NCI-H146 (cell line): ENCODE data around the gene LIN9.
"Not testable (repeated sequence)": the region's sequence is repeated elsewhere in the genome, so short reads cannot be mapped to it uniquely, and the experiment has no call there.

ENCODE experiments used
- DNase-seq: peaks from one replicate; lab custom pipeline; 2025; lab: John Stamatoyannopoulos, UW

Gene LIN9, protein sequence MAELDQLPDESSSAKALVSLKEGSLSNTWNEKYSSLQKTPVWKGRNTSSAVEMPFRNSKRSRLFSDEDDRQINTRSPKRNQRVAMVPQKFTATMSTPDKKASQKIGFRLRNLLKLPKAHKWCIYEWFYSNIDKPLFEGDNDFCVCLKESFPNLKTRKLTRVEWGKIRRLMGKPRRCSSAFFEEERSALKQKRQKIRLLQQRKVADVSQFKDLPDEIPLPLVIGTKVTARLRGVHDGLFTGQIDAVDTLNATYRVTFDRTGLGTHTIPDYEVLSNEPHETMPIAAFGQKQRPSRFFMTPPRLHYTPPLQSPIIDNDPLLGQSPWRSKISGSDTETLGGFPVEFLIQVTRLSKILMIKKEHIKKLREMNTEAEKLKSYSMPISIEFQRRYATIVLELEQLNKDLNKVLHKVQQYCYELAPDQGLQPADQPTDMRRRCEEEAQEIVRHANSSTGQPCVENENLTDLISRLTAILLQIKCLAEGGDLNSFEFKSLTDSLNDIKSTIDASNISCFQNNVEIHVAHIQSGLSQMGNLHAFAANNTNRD

DNA sequence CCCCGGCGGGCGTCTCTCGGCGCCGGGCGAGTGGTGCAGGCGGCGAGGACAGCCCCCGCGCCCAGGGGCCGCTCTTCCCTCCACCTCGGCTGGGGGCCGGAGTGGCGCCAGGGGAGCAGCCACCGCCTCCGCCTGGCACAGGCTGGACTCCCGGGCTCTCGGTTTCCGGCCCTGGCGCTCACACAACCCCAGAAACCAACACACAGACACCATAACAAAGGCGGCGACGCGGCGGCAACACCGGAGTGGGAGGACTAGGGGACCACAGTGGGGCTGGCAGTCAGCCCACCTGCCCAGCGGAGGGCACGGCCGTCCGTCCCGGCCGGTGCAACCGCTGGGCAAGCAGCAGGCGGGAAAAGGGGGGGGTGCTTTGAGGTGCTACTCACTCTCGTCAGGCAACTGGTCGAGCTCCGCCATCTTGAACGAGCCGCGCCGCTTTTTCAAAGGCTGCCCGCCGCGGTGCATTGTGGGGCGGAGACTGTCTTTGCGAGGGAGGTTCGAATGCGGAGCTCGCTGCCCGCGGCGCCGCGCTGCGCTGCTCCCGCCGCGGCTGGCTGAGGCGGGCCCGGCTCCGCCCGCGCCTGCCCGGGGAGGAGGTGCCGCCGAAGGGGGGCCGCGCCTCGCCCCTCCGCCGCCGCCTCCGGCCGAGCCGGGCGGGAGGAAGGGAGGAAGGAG is at the start of gene LIN9:
LIN9 (minus strand) TSS at position 442 of the 675 bp plus-strand sequence; CDS start at position 417, 25 bp downstream.
- DNase-seq = peak; percentile 94

DNA sequence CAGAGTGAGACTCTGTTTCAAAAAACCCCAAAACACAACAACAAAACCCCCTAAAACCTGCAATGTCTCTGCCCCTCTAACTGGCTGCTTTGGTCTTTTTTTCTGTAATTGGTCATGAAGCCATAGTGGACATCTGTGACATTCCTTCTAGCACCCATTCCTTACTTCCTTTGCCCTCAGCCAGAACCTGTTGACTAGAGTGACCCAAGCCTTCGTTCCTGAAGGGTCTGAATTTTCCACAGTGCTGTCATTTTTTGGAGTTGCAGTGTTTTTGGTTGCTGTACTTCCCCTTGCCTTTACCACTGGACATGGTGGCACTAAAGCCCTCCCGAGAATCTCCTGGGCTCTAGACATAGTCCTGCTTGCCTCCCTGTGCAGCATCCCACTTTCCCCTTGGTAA is 48.5 kb upstream of the LIN9 start:
- no peak for DNase-seq

DNA sequence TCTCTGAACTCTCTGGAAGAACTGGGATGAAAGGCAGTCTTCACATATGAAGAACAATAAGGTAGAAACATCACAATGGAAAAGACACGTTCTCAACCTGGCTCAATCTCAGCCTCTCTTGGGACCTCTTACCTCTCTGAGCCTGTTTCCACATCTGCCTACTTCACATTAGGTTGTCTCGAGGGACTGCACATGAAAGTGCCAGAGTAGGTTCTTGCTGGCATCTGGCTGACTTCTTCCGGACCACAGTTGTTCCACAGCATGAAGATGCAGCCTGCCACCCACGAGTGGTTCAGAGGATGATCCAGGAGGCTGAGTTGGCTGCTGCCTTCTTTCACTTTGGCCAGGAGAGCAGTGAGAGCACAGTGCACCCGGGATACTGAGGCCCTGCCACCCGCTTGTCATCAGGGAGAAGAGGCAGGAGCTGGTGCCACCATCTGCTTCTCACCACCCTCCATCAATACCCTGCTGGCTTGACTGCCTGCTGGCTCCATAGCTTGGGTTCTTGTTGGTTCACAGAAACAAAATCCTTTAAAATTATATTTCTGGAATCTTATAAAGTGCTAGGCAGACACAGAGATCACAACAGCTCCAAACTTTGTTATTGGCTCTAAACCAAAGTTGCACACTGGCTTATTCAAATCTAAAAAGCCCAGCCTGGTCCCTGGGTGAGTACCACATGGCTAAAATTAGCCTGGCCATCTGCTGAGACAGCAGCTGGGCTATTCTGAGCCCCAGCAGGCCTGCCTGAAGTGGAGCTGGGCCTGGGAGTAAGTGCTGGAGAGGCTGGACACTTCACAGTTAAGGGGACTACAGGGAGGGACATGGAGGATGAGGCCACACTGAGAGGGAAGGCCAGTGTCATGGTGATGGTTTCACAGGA is 46.9 kb upstream of the LIN9 start:
- DNase-seq = peak; percentile 16

DNA sequence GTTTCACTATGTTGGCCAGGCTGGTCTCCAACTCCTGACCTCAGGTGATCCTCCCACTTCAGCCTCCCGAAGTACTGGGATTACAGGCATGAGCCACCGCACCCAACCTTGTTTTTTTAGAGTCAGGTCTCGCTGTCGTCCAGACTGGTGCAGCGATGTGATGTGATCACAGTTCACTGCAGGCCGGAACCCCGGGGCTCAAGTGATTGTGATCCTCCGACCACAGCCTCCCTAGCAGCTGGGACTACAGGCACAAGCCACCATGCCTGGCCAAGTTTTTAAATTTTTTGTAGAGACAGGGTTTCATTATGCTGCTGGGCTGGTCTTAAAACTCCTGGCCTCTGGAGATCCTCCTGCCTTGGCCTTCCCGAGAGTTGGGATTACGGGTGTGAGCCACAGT is 46.1 kb upstream of the LIN9 start:
- DNase-seq = no peak

DNA sequence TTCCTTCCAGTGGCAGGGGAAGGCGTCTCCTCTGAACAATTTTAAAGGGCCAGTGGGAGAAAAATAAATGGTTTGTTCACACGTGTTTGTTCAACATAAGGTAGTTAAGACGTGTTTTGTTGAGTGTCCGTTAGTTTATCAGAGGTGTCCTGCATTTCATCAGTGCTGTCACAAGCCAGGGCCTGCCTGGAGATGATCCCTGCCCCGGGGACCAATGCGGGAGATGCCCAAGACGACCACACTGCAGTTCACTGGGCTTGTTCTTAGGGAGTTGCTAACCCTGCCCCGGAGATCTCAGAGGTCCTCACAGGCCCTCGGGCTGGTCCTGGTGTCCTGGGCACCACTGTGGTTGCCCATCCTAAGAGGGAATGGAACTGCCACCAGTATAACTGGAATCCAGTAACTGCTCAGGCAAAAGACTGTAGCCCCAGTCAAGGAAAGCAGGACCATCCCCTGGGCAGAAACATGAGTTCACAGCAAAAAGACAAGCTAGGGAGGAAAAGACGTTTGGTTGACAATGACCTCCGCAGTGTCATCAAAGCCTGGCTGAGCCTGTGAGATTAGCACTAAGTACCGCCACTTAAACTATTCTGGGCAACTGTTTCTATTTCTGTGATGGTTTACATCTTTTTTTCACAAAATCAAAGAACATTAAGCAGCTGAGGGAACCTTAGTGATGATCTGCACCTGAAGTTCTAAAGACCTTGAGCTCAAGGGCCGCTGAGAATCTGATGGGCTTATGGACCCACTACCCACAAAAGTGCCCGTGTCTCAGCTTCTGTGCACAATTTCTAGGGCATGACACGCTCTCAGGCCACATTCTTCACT is 44.9 kb upstream of the LIN9 start:
- DNase-seq = no peak

DNA sequence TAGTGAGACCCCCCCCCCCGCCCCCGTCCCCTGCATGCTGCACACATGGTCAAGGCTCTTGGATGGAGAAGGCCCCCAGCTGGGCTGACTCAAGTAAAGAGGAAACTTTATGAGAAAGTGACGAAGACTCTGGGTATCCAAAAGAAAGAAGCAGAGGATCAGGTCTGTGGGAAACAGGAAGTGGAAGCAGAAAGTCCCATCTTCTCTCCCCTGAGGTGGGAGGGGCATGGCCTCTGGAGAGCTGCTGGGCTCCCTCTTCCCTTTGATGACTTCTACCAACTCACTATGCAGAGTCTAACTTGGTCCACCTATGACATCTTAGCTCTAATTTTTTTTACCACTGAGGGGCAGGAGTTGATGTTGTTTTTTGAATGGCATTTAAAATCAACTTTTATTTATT is 42.7 kb upstream of the LIN9 start:
- DNase-seq = no peak

DNA sequence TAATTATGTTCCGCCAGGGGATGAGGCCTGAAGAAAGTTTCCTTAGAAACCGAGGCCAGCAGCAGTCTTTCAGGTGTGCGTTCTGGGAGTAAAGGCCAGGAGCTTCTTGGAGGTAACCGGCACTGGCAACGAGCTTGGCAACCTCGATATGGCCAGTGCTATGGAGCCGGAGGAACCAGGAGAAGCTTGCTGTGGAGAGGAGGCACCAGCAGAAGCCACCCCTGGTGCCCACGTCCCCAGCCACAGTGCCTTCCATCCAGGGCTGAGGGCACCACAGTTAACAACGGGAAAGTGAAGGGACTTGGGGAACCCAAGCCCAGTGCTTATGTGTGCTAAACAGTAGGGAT is 41.5 kb upstream of the LIN9 start:
- no peak for DNase-seq

DNA sequence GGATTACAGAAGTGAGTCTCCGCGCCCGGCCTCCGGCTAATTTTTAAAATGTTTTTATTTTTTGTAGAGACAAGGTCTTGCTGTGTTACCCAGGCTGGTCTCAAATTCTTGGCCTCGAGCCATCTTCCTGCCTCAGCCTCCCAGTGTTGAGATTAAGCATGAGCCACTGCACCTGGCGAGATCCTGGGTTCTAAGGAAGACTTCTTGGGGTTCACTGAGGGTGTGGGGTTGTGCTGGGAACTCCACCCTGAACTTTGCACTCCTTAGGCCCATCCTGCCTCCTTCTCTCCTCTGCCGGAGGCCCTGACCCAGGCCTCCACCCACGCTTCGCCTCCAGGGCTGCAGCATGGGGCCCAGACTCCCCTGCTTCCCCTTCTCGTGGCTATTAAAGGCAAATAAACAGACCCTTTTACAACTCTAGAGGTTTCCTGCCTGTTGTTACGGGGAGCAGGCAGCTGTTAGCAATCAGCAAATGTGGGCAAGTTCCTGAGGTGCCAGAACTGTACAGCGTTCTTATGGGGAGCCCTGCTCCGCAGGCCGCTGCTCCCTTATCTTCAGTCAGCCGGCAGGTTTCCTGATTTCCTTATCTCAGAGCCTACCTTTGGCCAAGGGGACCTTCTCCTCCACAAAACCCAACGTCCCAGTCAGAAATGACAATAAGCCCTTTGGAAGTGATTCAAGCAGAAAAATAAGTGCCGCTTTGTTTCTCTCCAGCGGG is 41.0 kb upstream of the LIN9 start:
- DNase-seq = peak; percentile 26

DNA sequence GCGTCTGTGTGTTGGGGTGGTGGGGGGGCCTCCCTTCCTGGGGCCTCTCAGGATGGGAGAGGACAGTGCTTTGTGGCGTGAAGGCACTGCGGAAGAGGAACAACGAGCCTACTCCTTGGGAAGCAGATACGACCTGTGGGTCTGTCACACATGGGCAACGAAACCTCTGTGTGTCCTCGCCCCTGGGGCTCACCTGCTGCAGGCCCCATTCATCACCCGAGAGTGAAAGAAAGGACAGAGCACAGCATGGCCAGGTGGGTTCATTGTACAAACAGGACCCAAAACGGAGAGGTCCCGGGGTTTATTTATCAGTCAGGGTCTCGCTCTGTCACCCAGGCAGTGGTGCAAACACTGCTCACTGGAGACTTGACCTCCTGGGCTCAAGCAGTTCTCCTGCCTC is 40.1 kb upstream of the LIN9 start:
- peak; percentile 96 for DNase-seq

DNA sequence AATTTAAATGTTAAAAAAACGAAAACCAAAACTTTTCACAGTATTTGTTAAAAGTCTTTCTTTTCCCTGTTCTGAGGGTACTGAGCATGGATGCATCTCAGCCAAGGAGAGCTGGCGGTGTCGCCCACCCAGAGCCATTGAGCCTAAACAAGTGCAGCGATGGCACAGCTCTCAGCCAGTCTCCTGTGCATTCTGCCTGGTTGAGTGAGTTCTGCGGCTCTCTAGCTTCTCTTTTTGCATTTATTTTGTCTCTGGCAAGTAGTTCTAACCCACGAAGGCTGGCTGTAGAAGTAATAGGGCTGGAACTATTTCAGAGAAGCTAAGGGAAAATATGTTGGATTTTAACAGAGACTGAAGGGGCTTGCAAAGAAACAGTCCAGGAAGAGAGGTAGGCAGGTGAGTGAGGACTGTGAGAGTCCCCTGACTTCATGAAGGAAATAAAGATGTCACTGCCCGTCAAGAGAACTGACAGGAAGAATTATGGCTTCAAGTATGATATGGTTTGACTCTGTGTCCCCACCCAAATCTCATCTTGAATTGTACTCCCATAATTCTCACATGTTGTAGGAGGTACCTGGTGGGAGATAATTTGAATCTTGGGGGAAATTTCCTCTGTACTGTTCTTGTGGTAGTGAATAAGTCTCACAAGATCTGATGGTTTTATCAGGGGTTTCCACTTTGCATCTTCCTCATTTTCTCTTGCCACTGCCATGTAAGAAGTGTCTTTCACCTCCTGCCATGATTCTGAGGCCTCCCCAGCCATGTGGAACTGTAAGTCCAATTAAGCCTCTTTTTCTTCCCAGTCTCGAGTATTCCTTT is 35.7 kb upstream of the LIN9 start:
- no peak for DNase-seq

DNA sequence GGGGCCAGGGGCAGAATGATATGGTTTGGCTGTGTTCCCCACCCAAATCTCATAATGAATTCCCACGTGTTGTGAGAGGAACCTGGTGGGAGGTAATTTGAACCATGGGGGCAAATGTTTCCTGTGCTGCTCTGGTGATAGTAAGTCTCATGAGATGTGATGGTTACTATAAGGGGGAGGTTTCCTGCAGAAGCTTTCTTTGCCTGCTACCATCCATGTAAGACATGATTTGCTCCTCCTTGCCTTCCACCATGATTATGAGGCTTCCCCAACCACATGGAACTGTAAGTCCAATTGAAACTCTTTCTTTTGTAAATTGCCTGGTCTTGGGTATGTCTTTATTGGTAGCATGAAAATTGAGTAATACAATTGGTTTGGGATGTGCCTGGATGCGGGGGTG is 33.7 kb upstream of the LIN9 start:
- DNase-seq = no peak

DNA sequence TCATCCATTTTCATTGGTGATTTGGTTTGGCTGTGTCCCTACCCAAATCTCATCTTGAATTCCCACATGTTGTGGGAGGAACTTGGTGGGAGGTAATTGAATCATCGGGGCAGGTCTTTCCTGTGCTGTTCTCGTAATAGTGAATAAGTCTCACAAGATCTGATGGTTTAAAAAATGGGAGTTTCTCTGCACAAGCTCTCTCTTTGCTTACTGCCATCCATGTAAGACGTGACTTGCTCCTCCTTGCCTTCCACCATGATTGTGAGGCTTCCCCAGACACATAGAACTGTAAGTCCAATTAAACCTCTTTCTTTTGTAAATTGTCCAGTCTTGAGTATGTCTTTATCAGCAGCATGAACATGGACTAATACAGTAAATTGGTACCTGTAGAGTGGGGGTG is 31.1 kb upstream of the LIN9 start:
- DNase-seq = not testable (repeated sequence)

DNA sequence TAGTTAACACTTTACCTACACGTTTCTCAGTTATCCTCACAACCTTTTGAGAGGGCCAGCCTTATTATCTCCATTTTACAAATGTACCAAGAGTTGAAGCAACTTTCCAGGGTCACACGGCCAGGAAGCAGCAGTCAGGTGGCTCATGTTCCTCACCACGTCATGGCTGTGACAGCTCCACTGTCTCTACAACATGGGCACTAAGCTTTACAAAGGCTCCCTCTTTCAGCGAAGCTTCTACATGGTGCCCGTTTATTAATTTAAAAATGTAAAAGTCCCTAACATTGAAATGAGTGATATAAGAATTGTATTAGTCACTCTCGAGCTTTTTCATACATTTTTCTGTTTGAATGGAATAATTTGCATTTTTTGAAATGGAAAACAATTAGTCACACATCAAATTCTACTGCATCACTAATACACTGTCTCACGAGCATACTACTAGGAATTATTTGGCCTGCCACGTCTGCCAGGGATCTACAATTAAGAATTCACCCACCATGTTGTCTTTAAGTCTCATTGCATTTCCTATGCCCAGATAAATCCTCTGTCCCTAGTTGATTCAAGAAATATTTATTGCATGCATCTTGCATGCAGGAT is 28.4 kb upstream of the LIN9 start:
- no peak for DNase-seq

DNA sequence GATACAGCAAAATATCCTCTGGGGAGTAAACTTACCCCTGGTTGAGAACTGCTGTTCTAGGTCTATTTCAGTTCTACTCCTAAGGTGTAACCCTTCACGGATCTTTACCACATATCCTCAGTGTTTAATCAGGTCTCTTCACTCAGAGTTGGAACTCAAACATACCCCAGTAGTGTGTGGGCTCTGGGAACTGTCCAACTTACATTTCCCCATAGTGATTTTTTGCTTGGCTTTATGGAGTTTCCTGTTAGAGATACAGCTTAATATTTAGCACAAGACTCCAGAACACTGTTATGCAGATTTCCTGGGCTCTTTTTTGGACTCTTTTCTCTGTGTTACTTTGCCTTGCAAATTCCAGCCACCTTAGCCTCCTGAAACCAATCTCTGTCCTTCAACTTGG is 26.7 kb upstream of the LIN9 start:
- no peak for DNase-seq

DNA sequence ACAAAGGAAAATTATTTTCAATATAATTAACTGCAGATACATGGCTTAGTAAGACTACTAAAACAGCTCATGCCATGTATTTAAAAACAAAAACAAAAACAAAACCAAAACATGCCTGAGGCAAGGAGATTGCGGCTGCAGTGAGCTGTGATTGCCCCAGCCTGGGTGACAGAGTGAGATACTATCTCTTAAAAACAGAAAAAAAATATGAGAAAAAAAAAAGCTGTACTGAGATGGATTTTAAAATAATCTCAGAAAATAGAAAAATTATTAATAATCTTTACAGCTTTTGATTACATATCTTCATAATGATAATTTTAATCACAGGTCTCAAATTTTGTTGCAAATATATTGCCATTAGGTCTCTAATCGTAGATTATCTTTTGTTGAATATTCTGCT is 24.0 kb upstream of the LIN9 start:
- DNase-seq = no peak

DNA sequence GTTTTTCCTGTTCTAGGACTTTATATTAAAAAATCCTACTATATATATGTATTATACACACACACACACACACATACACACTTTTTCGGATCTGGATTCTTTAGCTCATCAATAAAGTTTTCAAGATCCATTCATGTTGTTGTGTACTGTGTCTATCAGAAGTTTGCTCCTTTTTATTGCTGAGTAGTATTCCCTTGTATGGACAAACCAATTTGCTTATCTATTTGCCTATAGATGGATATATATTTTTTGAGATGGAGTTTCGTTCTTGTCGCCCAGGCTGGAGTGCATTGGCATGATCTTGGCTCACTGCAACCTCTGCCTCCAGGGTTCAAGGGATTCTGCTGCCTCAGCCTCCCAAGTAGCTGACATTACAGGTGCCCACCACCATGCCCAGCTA is 20.3 kb upstream of the LIN9 start:
- DNase-seq = no peak

DNA sequence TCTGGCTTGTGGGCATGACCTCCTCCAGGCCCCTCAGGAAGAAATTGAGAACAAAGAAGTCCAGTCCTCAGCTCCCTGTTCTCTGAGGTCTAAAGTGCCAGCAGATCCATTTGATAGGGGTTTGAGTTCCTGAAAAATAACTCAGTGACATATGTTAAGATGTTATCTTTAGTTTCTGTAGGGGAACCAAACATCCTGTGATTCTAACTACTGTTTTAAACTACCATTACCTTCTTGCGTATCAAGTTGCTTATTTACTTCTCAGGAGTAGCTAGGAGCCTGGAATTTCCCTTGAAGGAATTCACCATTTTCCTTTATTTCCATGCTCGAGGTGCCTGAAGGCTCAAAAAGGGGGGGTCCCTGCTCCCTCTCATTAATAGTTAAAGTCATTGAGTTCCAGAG is 18.8 kb upstream of the LIN9 start:
- no peak for DNase-seq

DNA sequence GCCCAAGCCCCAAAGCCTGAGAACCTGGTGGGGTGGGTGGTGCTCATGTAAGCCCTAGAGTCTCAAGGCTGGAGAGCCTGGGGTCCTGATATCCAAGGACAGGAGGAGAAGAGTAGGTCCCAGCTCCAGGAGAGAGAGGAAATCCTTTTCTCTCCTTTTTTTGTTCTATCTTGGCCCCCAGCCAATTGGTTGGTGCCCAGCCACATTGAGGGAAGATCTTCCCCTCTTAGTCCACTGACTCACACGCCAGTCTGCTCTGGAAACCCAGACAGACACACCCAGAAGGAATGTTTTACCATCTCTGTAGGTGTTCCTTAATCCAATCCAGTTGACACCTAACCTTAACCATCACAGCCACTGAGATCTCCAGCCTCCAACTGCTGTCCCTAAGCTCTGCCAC is 16.2 kb upstream of the LIN9 start:
- DNase-seq = no peak

DNA sequence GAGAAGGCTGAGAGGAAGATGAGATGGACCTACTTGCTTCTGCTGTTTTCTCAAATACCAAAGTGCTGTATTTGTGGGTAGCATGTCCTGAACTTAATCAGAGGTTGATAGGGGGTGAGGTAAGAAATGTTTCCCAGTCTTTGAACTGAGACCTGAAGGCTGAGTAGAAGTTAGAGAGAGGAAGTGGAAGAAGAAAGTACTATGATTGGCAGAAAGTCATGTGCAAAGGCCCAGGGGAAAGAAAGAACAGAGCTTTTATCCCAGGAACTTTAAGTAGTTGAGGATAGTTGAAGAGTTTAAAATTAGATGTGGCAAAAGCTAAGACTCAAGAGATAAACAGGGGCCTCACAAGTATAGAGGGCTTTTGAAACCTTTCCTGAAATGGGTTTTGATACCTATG is 15.5 kb upstream of the LIN9 start:
- no peak for DNase-seq

DNA sequence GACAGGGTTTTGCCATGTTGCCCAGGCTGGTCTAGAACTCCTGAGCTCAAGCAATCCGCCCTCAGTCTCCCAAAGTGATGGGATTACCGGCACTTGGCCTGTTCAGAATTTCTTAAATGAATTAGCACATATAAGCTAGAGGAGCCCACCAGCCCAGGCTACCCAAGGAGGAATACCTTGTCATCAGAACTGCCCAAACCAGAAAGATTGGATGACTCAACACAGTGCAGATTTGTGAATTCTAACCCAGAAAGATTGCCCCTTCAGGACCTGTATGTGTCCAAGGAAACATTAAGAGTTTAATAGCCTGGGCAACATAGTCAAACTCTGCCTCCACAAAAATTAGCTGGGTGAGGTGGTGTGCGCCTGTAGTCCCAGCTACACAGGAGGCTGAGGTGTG is 14.0 kb upstream of the LIN9 start:
- DNase-seq = no peak
